GM10266 (cell line): Measurements from ENCODE around the gene TOLLIP.

Experiments
- DNase-seq: peaks from one replicate; pipeline ENCODE4 v3.0.0; 2012; ENCODE audit errors: extremely low spot score
- CTCF ChIP-seq: IDR thresholded peaks from 2 replicates; pipeline ENCODE4 v1.5.1; 2012; ENCODE audit warnings: mild to moderate bottlenecking, low read depth; ENCODE audit not compliant: control insufficient read depth, insufficient read depth; ENCODE audit errors: missing control alignments

TOLLIP gene

GRCh38 chr11:1257366-1257765, 52.1 kb downstream of the TOLLIP start:
- TF ChIP-seq CTCF, result no peak
- no peak for DNase-seq

GRCh38 chr11:1256257-1257045, 53.0 kb downstream of the TOLLIP start:
- DNase-seq, result no peak
- no peak for TF ChIP-seq CTCF

GRCh38 chr11:1255151-1255550, 54.3 kb downstream of the TOLLIP start:
- TF ChIP-seq CTCF, result no peak
- DNase-seq, result no peak

- DNase-seq, result no peak
- TF ChIP-seq CTCF, result no peak
Measured at GRCh38 chr11:1254733-1255132, 54.7 kb downstream of the TOLLIP start.

- no peak for DNase-seq
- TF ChIP-seq CTCF, result no peak
Measured at GRCh38 chr11:1254086-1254648, 55.3 kb downstream of the TOLLIP start.

GRCh38 chr11:1253103-1253485, 56.3 kb downstream of the TOLLIP start:
- TF ChIP-seq CTCF, result no peak
- DNase-seq, result no peak

GRCh38 chr11:1252371-1253102, 56.9 kb downstream of the TOLLIP start:
- no peak for TF ChIP-seq CTCF
- DNase-seq, result no peak
